Measurements from ENCODE around the gene ZNF354C.

ZNF354C gene

DNA sequence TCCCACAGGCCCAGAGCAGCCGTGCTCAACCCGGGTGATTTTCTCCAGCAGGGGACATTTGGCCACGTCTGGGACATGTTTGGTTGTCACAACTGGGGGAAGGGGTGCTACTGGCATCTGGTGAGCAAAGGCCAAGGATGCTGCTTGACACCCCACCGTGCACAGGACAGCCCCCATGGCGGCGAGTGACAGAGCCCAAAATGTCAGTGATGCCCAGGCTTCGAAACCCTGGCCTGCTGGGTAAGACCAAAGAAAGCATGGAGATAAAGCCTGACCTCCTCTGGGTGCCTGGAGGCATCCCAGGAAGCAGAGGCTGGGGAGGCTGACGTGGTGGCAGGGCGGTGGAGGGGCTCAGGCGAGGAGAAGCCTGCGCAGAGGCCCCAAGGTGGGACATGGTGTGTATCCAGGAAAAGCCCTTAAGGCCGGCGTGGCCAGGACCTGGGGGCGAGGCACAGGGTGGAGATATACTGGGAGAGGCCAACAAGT is 66.4 kb downstream of the ZNF354C start:
- in situ Hi-C loops (cut with MboI; ENCODE audit: low sequenced_read_pairs) = no loop called here

DNA sequence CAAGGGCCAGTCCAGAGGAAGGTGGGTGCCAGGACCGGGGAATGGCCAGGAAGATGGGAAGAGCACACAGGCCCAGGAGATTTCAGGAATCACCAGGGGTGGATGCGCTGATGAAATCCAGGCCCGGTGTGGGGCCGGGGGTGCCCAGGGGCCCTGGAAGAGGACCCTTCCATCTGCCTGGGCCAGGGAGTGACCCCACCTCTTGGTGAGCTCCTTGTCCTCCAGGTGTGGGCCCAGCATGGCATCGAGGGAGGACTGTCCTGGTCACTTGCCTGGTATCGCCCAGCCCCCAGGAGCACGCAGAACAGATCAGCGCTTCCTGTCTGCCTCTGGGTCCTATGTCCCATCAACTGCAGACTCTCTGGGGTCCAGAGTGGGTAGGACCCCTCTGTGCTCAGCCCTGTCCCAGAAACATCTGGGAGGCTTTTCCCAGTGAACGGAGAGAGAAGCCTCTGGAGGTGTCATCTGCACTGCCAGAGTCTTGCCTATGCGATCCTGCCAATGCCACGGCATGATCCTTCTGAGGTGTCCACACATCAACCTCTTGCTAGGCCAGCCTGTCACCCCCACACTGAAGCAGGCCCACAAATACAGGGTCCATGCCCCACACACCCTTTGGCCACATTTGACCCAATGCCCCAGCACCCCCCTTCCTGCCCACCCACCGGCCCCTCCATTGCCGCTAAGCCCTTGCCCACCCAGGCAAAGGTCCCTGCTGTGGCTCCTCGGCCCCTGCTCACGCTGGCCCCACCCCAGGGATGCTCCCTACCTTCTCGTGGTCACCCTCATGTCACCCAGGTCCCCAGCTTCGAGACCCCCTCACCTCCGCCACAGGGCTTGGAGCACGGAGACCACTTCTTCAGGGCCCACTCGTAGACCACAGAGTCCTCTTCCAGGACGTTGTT is 67.2 kb downstream of the ZNF354C start:
- in situ Hi-C loops (cut with MboI; ENCODE audit: low sequenced_read_pairs) = no loop called here

DNA sequence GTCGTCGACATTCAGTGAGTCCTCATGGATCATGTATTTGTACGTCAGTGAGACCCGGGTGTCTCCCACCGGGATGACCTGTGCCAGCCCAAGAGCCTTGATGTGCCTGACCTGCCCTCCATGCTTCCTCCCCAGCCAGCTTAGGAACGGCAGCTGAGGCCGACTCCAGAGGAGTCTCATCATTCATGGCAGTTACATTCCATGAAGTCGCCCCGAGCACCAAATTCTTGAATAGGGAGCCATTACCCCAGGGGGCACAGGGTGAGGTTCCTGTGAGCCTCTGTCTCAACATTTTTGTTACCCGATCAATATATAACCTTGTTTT is 67.8 kb downstream of the ZNF354C start:
- in situ Hi-C loops (cut with MboI; ENCODE audit: low sequenced_read_pairs) = no loop called here

DNA sequence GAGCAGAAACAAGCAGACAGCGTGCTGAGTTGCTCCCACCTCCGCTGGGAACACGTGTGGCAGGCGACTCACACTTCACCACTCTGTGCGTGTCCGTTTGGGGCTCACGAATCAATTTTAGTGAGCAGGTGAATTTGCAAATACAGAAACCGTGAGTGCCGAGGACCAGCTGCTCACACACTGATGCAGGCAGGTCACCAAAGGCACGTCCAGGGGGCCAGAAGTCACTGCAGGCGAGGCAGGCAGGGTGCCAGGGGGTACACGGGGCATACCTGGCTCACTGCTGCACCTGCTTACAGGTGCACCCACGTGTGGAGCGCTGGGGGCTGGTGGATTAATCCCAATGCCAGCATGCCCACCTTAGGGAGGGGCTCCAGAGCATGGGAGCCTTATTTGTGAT is 68.8 kb downstream of the ZNF354C start:
- in situ Hi-C loops (cut with MboI; ENCODE audit: low sequenced_read_pairs) = no loop called here

DNA sequence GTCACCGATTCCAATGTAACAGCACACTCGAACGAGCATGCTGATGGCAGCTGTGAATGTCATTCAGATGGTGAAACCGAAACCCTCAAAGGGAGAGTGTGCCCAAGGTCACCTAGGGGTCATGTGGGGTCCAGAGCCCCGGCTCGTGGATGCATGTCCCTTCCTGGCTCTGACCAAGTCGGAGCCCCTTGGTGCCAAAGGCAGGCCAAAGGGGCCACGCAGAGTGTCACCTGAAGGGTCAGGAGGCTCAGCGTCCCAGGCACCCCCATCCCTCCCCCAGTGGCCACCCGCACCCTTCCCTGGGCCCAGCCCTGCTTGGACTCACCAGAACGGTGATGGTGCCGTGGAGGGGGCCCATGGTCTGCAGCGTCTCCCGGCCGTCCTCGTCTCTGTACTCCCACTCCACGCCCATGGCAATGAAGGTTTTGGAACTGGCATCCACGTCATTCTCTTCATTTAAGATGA is 69.5 kb downstream of the ZNF354C start:
- in situ Hi-C loops (cut with MboI; ENCODE audit: low sequenced_read_pairs) = no loop called here

DNA sequence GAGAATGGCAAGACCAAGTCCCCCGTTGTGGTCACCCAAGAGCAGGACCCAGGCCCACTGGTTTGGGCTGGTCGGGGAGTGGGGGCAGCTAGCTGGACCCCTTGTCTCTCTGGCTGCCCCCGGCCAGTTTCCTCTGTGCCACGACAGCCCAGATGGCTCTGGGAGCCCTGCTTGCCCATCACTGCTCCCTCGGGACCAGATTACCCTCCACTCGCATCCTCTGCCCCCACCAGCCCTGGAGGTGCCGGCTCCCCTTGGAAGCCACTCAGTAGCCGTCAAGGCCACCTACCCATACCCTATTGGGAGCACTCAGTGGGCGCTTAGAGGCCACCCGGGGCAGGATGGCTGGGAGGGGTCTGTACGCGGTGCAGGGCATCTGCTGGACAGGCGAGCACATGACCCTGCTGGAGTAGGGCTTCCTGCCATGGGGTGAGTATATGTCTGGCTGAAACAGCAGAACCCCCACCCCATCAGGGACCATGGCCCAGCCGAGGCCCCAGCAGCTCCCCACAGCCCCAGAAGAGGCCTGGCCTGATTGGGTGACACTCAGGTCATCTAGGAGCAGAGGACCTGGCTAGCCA is 70.0 kb downstream of the ZNF354C start:
- in situ Hi-C loops (cut with MboI; ENCODE audit: low sequenced_read_pairs) = no loop called here

DNA sequence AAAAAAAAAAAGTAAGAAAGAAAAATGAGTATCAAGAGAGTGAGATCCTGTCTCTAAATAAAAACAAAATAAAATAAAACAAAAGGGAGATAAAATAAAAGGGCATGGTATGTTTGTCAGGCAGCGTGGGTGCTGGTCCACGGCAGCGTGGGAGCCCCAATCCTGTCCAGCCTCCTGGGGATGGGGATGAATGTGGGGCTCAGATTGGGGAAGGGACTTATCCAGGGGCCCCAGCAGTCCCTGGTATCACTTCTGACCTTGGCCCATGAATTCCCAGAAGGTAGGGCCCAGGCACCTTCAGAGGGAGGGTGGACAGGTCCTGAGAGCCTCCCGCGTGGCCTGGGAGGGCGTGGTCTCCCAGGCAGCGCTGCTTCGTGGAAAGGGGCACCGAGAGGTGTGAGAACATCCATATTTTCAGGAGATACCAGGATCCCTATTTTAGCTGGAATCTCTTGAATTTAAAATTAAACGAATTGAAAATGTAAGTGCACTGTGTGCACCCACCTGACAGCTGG is 71.2 kb downstream of the ZNF354C start:
- in situ Hi-C loops (cut with MboI; ENCODE audit: low sequenced_read_pairs) = no loop called here

DNA sequence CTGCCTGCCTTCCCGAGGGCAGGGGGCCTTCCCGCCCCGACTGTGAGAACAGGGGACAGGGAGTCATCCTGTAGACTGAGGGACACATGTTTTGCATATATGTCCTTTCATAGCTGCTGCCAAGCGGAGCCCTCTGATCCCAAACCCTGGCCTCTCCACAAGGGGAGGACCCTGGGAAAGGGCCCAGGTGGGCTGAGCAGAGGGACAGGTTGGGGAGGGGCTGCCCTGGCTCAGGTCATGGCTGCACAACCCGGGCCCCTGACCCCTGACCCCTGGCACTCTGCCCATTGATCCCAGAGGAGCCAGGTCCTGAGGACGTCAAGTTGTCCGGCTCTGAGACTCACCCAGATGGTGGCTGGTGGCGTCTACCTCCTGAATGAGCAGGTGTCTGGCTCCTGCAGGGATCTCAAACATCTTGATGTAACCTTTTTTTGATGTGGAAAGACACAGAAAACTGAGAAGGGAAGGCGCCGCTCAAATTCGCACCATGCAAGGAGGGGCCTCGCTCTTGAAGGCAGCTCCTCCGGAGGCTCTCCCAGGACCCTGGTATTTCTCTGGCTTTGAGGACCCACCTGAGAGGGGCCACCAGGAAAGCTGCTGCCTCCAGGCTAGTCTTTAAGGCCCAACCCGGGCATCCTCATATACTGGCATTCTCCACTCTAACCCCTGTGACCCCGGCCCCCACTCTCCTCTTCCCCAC is 71.9 kb downstream of the ZNF354C start:
- in situ Hi-C loops (cut with MboI; ENCODE audit: low sequenced_read_pairs) = no loop called here

DNA sequence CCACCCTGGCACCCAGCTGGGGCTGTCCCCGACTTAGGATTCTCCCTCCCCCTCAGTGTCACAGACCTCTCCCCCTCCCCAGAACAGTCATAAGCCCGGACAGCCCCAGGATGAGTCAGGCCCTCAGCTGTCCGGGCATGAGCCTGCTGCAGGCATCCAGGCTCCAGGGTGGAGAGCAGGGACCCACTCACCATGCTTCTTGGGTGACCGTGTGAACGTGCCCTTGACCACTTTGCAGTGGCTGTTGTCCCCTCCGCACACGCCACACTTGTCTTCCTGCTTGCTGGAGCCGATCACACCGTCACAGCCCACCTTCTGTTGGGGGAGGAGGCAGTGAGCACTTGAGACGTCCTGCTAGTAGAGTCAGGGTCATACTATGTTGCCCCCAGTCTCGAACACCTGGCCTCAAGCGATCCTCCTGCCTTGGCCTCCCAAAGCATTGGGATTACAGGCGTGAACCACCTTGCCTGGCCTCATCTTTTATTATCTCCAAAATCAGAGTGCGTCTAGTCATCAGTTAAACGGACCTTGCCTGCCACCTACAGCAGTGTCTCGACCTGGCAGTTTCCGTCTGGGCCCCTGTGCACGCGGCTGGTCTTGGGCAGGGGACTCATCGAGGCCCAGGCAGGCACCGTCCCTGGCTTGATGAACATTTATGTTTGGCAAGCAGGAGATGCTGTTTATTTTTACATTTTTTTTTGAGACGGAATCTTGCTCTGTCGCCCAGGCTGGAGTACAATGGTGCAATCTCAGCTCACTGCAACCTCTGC is 72.6 kb downstream of the ZNF354C start:
- in situ Hi-C loops (cut with MboI; ENCODE audit: low sequenced_read_pairs) = no loop called here
